RWPE2 (cell line): ENCODE measurements around the gene UGT1A9.
"Not testable (repeated sequence)": the region's sequence is repeated elsewhere in the genome, so short reads cannot be mapped to it uniquely, and the experiment has no call there.

ENCODE experiments used
- ATAC-seq: fragments of 200-7000 bp; cut with Tn5 transposase; 3 replicates; pipeline ENCODE4 v1.9.1; 2021; ENCODE audit warnings: low read depth
- DNase-seq: peaks from one replicate; pipeline ENCODE4 v3.0.0-alpha.2; 2020; ENCODE audit warnings: low spot score
- H3K27ac ChIP-seq: fragments of 450-650 bp; 2 replicates; pipeline ENCODE4 v1.5.1; 2017; ENCODE audit warnings: mild to moderate bottlenecking; ENCODE audit not compliant: poor library complexity, severe bottlenecking
- H3K27me3 ChIP-seq: fragments of 250-450 bp; sonication (Bioruptor Pico); 2 replicates; pipeline ENCODE4 v1.5.1; 2021; ENCODE audit warnings: mild to moderate bottlenecking, moderate library complexity; ENCODE audit not compliant: insufficient read depth, poor library complexity, severe bottlenecking
- H3K36me3 ChIP-seq: fragments of 250-450 bp; sonication (Bioruptor Pico); 2 replicates; pipeline ENCODE4 v1.5.1; 2020; ENCODE audit warnings: low read depth, mild to moderate bottlenecking, moderate library complexity
- H3K4me1 ChIP-seq: fragments of 250-450 bp; sonication (Bioruptor Pico); 2 replicates; pipeline ENCODE4 v1.5.1; 2021; ENCODE audit warnings: mild to moderate bottlenecking, moderate library complexity; ENCODE audit not compliant: insufficient read depth, poor library complexity, severe bottlenecking
- H3K4me3 ChIP-seq: fragments of 250-450 bp; sonication (Bioruptor Pico); 2 replicates; pipeline ENCODE4 v1.5.1; 2021; ENCODE audit warnings: mild to moderate bottlenecking, moderate library complexity; ENCODE audit not compliant: severe bottlenecking
- H3K9me3 ChIP-seq: fragments of 250-450 bp; sonication (Bioruptor Pico); 2 replicates; pipeline ENCODE4 v1.5.1; 2021; ENCODE audit warnings: mild to moderate bottlenecking, moderate library complexity; ENCODE audit not compliant: severe bottlenecking
- TF ChIP-seq, protein P1 (sequence below): fragments of 450-650 bp; IDR thresholded peaks from one replicate; pipeline ENCODE4 v1.5.1; 2017; ENCODE audit warnings: mild to moderate bottlenecking, moderate library complexity; ENCODE audit not compliant: poor library complexity, severe bottlenecking

UGT1A9 gene

GRCh38 chr2:233671290-233672161 is at the start of gene UGT1A9:
UGT1A9 (plus strand) TSS chr2:233671898; CDS start chr2:233671935, 37 bp downstream.
- Histone ChIP-seq H3K27me3 (no peaks in the 10 kb centered on the region), H3K4me1 (no peaks in the 10 kb centered on the region), H3K4me3 (no peak within 1 kb of the TSS), H3K9me3 (no peaks in the 10 kb centered on the region), H3K27ac (no peak within 1 kb of the TSS), H3K36me3 (no peaks in the 10 kb centered on the region)
- TF ChIP-seq, protein P1, sequence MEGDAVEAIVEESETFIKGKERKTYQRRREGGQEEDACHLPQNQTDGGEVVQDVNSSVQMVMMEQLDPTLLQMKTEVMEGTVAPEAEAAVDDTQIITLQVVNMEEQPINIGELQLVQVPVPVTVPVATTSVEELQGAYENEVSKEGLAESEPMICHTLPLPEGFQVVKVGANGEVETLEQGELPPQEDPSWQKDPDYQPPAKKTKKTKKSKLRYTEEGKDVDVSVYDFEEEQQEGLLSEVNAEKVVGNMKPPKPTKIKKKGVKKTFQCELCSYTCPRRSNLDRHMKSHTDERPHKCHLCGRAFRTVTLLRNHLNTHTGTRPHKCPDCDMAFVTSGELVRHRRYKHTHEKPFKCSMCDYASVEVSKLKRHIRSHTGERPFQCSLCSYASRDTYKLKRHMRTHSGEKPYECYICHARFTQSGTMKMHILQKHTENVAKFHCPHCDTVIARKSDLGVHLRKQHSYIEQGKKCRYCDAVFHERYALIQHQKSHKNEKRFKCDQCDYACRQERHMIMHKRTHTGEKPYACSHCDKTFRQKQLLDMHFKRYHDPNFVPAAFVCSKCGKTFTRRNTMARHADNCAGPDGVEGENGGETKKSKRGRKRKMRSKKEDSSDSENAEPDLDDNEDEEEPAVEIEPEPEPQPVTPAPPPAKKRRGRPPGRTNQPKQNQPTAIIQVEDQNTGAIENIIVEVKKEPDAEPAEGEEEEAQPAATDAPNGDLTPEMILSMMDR: no peak
- DNase-seq (no peak), ATAC-seq (no peak)

- Histone ChIP-seq H3K4me1 (no peaks in the 10 kb centered on the region), H3K27me3 (no peaks in the 10 kb centered on the region), H3K36me3 (no peaks in the 10 kb centered on the region), H3K4me3 (no peak overlapping the region), H3K9me3 (no peaks in the 10 kb centered on the region), H3K27ac (no peak overlapping the region)
- DNase-seq (no peak), ATAC-seq (no peak)
- TF ChIP-seq, protein P1: no peak
Observed at GRCh38 chr2:233627331-233628025, 44.2 kb upstream of the UGT1A9 start.

GRCh38 chr2:233636306-233636705 is 35.4 kb upstream of the UGT1A9 start, which contains the start of gene UGT1A10:
UGT1A10 (plus strand) TSS chr2:233636448; CDS start chr2:233636523, 75 bp downstream.
- ATAC-seq, H3K4me3 ChIP-seq, H3K27me3 ChIP-seq, H3K4me1 ChIP-seq, DNase-seq, H3K27ac ChIP-seq, H3K9me3 ChIP-seq, H3K36me3 ChIP-seq: not testable (repeated sequence)

GRCh38 chr2:233638836-233639235 is 32.9 kb upstream of the UGT1A9 start:
- Histone ChIP-seq H3K4me1 (no peaks in the 10 kb centered on the region), H3K4me3 (no peak overlapping the region), H3K36me3 (no peaks in the 10 kb centered on the region), H3K27me3 (no peaks in the 10 kb centered on the region), H3K9me3 (no peaks in the 10 kb centered on the region), H3K27ac (no peak overlapping the region)
- ATAC-seq: no peak
- no peak for DNase-seq
- TF ChIP-seq, protein P1: no peak

DNA sequence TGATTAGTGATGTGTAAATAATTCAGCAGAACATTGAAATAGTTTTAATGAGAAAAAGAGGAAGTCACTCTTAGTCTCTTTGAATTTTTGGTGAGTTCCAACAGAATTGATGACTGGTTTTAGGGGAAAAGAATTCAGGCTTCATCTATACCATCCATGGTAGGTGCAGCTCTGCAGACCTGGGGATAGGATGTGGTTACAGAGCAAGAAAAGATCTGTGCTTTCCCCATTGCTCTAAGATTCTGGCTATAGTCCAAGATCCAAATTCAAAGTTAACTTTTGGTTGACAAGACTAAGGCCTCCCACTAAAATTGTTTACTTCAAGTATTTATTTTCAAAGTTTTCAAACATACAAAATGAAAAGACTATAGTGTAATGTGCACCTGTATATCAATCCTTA is 31.8 kb upstream of the UGT1A9 start:
- no peaks in the 10 kb centered on the region for H3K36me3 ChIP-seq
- DNase-seq: no peak
- no peak overlapping the region for H3K27ac ChIP-seq
- ATAC-seq: no peak
- TF ChIP-seq, protein P1: no peak
- no peaks in the 10 kb centered on the region for H3K4me1 ChIP-seq
- no peaks in the 10 kb centered on the region for H3K9me3 ChIP-seq
- H3K4me3 ChIP-seq: no peak overlapping the region
- no peaks in the 10 kb centered on the region for H3K27me3 ChIP-seq
